Lower leg skin (tissue), 3 donors: ENCODE data around the gene AGXT.

Experiments used
- CTCF ChIP-seq, 3 donors: fragments of 450-650 bp; IDR thresholded peaks; one replicate each; pipeline ENCODE4 v1.5.1; 2016; ENCODE audit warnings: antibody characterized with exemption in 3 of 3, mild to moderate bottlenecking in 3 of 3, moderate library complexity in 2 of 3
- POLR2A ChIP-seq, 2 donors: fragments of 450-650 bp; IDR thresholded peaks; one replicate each; pipeline ENCODE4 v1.6.1; 2016 to 2017; ENCODE audit warnings: antibody characterized with exemption in 2 of 2, mild to moderate bottlenecking in 1 of 2, moderate library complexity in 1 of 2

GRCh38 chr2:240904216-240905175, 35.9 kb downstream of the AGXT start:
- TF ChIP-seq POLR2A (IDR thresholded peaks at IDR 0.05) (no peak), CTCF (IDR thresholded peaks at IDR 0.05) (no peak)
